Calu3 (cell line): ENCODE results near the gene SNRPN. TPM values are rescaled to one million over a fixed set of nuclear protein-coding genes. Genes with fewer than 3 reads are reported as not detected.
"Not testable (repeated sequence)": the region's sequence is repeated elsewhere in the genome, so short reads cannot be mapped to it uniquely, and the experiment has no call there.

ENCODE experiments used
- Bru-seq: library from RNA; stranded (reverse); fragments of 400-500 nt; gene quantifications from one replicate; lab custom pipeline; 2021; lab: Mats Ljungman, UMichigan
- BruChase-seq, 2 experiments: library from RNA; stranded (reverse); fragments of 400-500 nt; gene quantifications; one replicate each; lab custom pipeline; 2021; lab: Mats Ljungman, UMichigan
- BruUV-seq: library from RNA; stranded (reverse); fragments of 400-500 nt; replicated peaks from 2 replicates; lab custom pipeline; 2021; lab: Mats Ljungman, UMichigan
- CTCF ChIA-PET: fragments of 300-600 bp; sonication (Branson Sonifier 250); formaldehyde crosslinking; loops from one replicate; lab custom pipeline; 2022; ENCODE audit warnings: antibody characterized with exemption; lab: Charles Lee
- DNase-seq: peaks from one replicate; pipeline ENCODE4 v3.0.0; 2022
- H3K27ac Mint-ChIP-seq: one replicate; pipeline ENCODE4 v1.8.0; 2022; ENCODE audit warnings: mixed read lengths; ENCODE audit not compliant: unreplicated experiment
- H3K27me3 Mint-ChIP-seq: one replicate; pipeline ENCODE4 v1.8.0; 2022; ENCODE audit warnings: mixed read lengths; ENCODE audit not compliant: unreplicated experiment
- H3K36me3 Mint-ChIP-seq: one replicate; pipeline ENCODE4 v1.8.0; 2022; ENCODE audit warnings: mild to moderate bottlenecking, moderate library complexity, mixed read lengths; ENCODE audit not compliant: insufficient read depth, unreplicated experiment
- H3K4me1 Mint-ChIP-seq: one replicate; pipeline ENCODE4 v1.8.0; 2022; ENCODE audit warnings: mild to moderate bottlenecking, low read depth, mixed read lengths; ENCODE audit not compliant: unreplicated experiment
- H3K4me3 Mint-ChIP-seq: one replicate; pipeline ENCODE4 v1.8.0; 2022; ENCODE audit warnings: mild to moderate bottlenecking, low read depth, moderate library complexity, mixed read lengths; ENCODE audit not compliant: unreplicated experiment
- H3K9me3 Mint-ChIP-seq: one replicate; pipeline ENCODE4 v1.8.0; 2022; ENCODE audit warnings: low read depth, mixed read lengths; ENCODE audit not compliant: unreplicated experiment
- intact Hi-C: fragments of 100-400 bp; cut with micrococcal nuclease; formaldehyde crosslinking; loops from one replicate; pipeline ENCODE4 v1.10.0; 2022; ENCODE audit not compliant: unreplicated experiment
- long read RNA-seq: library from polyadenylated mRNA; stranded (forward); transcript quantifications from one replicate; pipeline ENCODE4 v2.0.0, GENCODE V29; 2022
- total RNA-seq: library from RNA; stranded (reverse); gene quantifications from 2 replicates; pipeline ENCODE4 v1.2.3, GENCODE V29; 2022
- TF ChIP-seq, protein P1 (sequence below): fragments of 200-600 bp; IDR thresholded peaks from one replicate; pipeline ENCODE4 v1.8.0; 2022; ENCODE audit warnings: antibody characterized with exemption; ENCODE audit not compliant: unreplicated experiment

The SNRPN gene
- total RNA-seq, result not detected in 2 replicates
- not detected for Bru-seq, nascent RNA
- not detected for BruChase-seq, experiment 1, labeled RNA remaining after a 6-hour chase
- not detected for BruChase-seq, experiment 2, labeled RNA remaining after a 2-hour chase
- long read RNA-seq, result 0 reads

DNA sequence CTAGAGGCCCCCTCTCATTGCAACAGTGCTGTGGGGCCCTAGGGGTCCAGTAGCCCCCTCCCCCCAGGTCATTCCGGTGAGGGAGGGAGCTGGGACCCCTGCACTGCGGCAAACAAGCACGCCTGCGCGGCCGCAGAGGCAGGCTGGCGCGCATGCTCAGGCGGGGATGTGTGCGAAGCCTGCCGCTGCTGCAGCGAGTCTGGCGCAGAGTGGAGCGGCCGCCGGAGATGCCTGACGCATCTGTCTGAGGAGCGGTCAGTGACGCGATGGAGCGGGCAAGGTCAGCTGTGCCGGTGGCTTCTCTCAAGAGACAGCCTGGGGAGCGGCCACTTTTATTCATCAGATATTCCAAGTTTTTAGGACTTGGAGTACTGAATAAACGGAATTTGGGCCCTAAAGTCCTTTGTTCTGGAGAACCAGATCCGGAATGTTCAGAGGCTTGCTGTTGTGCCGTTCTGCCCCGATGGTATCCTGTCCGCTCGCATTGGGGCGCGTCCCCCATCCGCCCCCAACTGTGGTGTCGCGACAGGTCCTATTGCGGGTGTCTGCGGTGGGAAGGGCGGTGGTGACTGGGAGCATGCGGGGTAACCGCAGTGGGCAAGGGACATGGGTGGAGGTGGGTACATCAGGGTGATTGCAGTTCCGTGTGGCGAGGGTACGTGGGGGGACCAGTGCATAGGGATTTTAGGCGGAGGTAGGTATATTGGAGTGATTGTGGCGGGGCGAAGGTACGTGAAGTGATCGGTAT lies at the start of gene SNRPN, which contains the start of gene SNURF:
SNRPN (plus strand) TSS at position 205 of the 748 bp plus-strand sequence. CDS start 19,467 bp downstream, outside the sequence.
SNURF (plus strand) TSS at position 205 of the 748 bp plus-strand sequence; CDS start at position 267, 62 bp downstream.
- Mint-ChIP-seq H3K4me3 (no peak within 1 kb of the TSS), H3K27me3 (no peaks in the 10 kb centered on the region), H3K27ac (no peak within 1 kb of the TSS), H3K4me1 (no peaks in the 10 kb centered on the region), H3K36me3 (no peaks in the 10 kb centered on the region), H3K9me3 (no peaks in the 10 kb centered on the region)
- CTCF ChIA-PET, result no interaction called here
- no TSS peak for BruUV-seq
- TF ChIP-seq, protein P1, sequence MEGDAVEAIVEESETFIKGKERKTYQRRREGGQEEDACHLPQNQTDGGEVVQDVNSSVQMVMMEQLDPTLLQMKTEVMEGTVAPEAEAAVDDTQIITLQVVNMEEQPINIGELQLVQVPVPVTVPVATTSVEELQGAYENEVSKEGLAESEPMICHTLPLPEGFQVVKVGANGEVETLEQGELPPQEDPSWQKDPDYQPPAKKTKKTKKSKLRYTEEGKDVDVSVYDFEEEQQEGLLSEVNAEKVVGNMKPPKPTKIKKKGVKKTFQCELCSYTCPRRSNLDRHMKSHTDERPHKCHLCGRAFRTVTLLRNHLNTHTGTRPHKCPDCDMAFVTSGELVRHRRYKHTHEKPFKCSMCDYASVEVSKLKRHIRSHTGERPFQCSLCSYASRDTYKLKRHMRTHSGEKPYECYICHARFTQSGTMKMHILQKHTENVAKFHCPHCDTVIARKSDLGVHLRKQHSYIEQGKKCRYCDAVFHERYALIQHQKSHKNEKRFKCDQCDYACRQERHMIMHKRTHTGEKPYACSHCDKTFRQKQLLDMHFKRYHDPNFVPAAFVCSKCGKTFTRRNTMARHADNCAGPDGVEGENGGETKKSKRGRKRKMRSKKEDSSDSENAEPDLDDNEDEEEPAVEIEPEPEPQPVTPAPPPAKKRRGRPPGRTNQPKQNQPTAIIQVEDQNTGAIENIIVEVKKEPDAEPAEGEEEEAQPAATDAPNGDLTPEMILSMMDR, result no peak
- DNase-seq, result no peak
- intact Hi-C loops, result no loop called here

DNA sequence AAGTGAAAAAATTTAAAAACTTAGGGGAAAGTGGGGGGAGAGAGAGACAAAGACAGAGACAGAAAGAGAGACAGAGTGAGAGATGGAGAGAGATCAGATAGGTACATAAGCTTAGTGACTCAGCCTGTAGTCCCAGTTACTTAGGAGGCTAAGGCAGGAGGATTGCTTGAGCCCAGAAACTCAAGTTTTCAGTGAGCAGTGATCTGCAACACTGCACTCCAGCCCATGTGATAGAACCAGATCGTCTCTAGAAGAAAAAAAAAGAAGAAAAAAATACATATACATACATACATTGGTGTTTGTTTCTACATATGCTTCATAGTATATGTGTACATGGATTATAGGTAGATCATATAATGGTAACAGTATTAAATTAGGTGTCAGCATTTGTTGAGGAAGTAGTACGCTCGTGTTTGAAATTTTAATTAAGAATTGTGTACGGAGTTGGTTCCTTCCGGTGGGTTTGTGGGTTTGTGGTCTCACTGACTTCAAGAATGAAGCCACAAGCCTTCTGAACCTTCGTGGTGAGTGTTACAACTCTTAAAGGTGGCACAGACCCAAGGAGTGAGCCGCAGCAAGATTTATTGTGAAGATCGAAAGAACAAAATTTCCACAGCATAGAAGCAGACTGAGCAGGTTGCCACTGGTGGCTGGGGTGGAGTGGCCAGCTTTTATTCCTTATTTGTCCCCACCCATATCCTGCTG lies 38.3 kb upstream of the SNRPN start:
- Mint-ChIP-seq H3K27me3 (no peaks in the 10 kb centered on the region), H3K27ac (no peak overlapping the region), H3K4me1 (no peaks in the 10 kb centered on the region), H3K9me3 (peaks cover 5% of the 10 kb centered on the region), H3K4me3 (no peak overlapping the region), H3K36me3 (no peaks in the 10 kb centered on the region)
- TF ChIP-seq, protein P1, result no peak
- no TSS peak for BruUV-seq
- CTCF ChIA-PET, result no interaction called here
- no peak for DNase-seq
- intact Hi-C loops, result no loop called here

DNA sequence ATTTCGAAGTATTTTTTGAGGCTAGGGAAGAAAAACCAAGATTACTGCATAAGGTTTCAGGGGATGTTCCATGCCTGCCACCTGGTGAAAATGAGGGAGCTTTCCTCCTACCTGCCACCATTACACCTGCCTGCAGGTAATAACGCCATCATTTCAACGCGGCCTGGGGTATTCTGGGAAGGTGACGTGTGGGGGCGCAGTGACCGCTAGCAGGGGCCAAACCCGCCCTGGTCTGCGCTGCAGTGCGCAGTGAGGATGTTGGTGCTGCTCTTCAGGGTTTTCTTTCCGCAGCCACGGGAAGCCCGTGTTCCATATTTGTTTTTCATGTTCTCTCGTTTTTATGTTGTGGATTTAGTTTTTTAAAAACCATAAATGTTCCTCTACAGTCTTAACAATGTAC lies 37.4 kb upstream of the SNRPN start:
- Mint-ChIP-seq H3K27me3 (no peaks in the 10 kb centered on the region), H3K4me3 (no peak overlapping the region), H3K27ac (no peak overlapping the region), H3K4me1 (no peaks in the 10 kb centered on the region), H3K9me3 (peaks cover 5% of the 10 kb centered on the region), H3K36me3 (no peaks in the 10 kb centered on the region)
- intact Hi-C loops, result no loop called here
- no peak for DNase-seq
- CTCF ChIA-PET, result no interaction called here
- TF ChIP-seq, protein P1, result no peak
- BruUV-seq, result no TSS peak

DNA sequence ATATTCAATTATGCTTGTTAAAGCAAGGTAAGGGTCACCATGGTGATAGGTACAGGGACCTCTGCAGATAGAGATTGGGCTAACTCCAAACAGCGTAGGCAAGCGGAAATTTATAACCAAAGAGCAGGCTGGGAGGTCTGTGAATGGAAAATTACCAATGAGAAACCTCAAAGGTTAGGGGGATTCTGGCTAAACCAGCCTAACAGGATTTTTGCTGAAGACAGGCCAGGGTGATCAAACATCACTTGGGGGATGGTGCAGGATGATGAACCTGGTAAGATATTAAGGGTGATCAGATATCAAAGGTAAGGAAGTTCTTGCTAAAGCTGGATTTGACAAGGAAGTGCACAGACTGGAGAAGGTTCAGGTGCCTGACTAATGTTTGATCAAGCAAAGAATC lies 35.3 kb upstream of the SNRPN start:
- TF ChIP-seq, protein P1, result no peak
- H3K4me1 Mint-ChIP-seq, result no peaks in the 10 kb centered on the region
- H3K27ac Mint-ChIP-seq, result no peak overlapping the region
- H3K4me3 Mint-ChIP-seq, result no peak overlapping the region
- CTCF ChIA-PET, result no interaction called here
- H3K36me3 Mint-ChIP-seq, result no peaks in the 10 kb centered on the region
- H3K27me3 Mint-ChIP-seq, result no peaks in the 10 kb centered on the region
- BruUV-seq, result no TSS peak
- DNase-seq, result no peak
- H3K9me3 Mint-ChIP-seq, result peaks cover 5% of the 10 kb centered on the region
- intact Hi-C loops, result no loop called here

DNA sequence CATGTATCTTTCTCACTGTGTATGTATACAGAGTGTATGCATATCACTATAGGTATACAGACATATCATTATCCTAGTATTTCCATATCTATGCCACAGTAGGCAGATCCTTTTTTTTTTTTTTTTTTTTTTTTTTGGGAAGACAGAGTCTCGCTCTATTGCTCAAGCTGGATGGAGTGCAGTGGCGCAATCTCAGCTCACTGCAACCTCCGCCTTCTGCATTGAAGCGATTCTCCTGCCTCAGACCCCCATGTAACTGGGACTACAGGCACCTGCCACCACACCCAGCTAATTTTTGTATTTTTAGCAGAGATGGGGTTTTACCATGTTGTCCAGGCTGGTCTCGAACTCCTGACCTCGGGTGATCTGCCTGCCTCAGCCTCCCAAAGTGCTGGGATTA lies 32.0 kb upstream of the SNRPN start:
- CTCF ChIA-PET, H3K36me3 Mint-ChIP-seq, H3K9me3 Mint-ChIP-seq: not testable (repeated sequence)

More for the DNA sequence above, 32.0 kb upstream of the SNRPN start:
- H3K4me3 Mint-ChIP-seq, BruUV-seq, DNase-seq, H3K27ac Mint-ChIP-seq, H3K4me1 Mint-ChIP-seq, H3K27me3 Mint-ChIP-seq, intact Hi-C loops: not testable (repeated sequence)
